Upper lobe of left lung (tissue), 4 donors: ENCODE results near the gene MUCL3.

Experiments
- CTCF ChIP-seq, 6 experiments: fragments of 450-650 bp in 4 of 6; fragments of 200-600 bp in 2 of 6; sonication (generic) in 2 of 6; IDR thresholded peaks; one replicate each; pipeline ENCODE4 v1.5.1; 2016 to 2019; ENCODE audit warnings: antibody characterized with exemption in 6 of 6
- EP300 ChIP-seq, 4 donors: sonication (generic); formaldehyde crosslinking; IDR thresholded peaks; one replicate each; pipeline ENCODE4 v1.5.1; 2017; ENCODE audit warnings: antibody characterized with exemption in 4 of 4, control low read depth in 2 of 4

GRCh38 chr6:30926644-30927043 lies 14.1 kb upstream of the MUCL3 start:
- peak in 3 of 4 donors; percentile 73 to 95 (median 89) for TF ChIP-seq EP300 (IDR thresholded peaks at IDR 0.05)
- no peak for TF ChIP-seq CTCF (IDR thresholded peaks at IDR 0.05)
